Natural killer cell (primary cell): ENCODE results near the gene DACT3. TPM values are rescaled to one million over a fixed set of nuclear protein-coding genes. Genes with fewer than 3 reads are reported as not detected.

Experiments used
- ATAC-seq, 3 donors: fragments of 150-1000 bp in 2 of 3; fragments of 200-7000 bp in 1 of 3; cut with Tn5 transposase; 1 replicate in 1 of 3; 2 replicates in 2 of 3; pipeline ENCODE4 v1.10.0; 2021; ENCODE audit warnings: mild to moderate bottlenecking in 2 of 3, moderate library complexity in 2 of 3
- DNase-seq, 2 donors: peaks; one replicate each; pipeline versions ENCODE4 v3.0.0 to v3.0.0-alpha.2; 2013 to 2021; ENCODE audit warnings: mixed read lengths in 1 of 2
- H3K27ac ChIP-seq: one replicate; pipeline ENCODE4 v1.5.1; 2013; ENCODE audit warnings: mild to moderate bottlenecking, low read length
- H3K27me3 ChIP-seq: one replicate; pipeline ENCODE4 v1.6.1; 2013; ENCODE audit warnings: low read length; ENCODE audit not compliant: control insufficient read depth, insufficient read depth
- H3K36me3 ChIP-seq: one replicate; pipeline ENCODE4 v1.6.1; 2013; ENCODE audit warnings: low read length; ENCODE audit not compliant: control insufficient read depth, insufficient read depth
- H3K4me1 ChIP-seq: one replicate; pipeline ENCODE4 v1.6.1; 2013; ENCODE audit warnings: low read length; ENCODE audit not compliant: control insufficient read depth, insufficient read depth
- H3K4me3 ChIP-seq: one replicate; pipeline ENCODE4 v1.5.1; 2013; ENCODE audit warnings: low read length
- H3K9me3 ChIP-seq: one replicate; pipeline ENCODE4 v1.6.1; 2013; ENCODE audit warnings: low read length; ENCODE audit not compliant: control insufficient read depth, insufficient read depth
- H3K27ac Mint-ChIP-seq, 2 donors: one replicate each; pipeline ENCODE4 v1.8.0; 2022; ENCODE audit warnings: mild to moderate bottlenecking in 2 of 2, mixed read lengths in 2 of 2, moderate library complexity in 1 of 2
- H3K27me3 Mint-ChIP-seq, 2 donors: one replicate each; pipeline ENCODE4 v1.8.0; 2022; ENCODE audit warnings: low read depth in 2 of 2, mixed read lengths in 2 of 2
- H3K36me3 Mint-ChIP-seq: one replicate; pipeline ENCODE4 v1.8.0; 2022; ENCODE audit warnings: mixed read lengths
- H3K4me1 Mint-ChIP-seq, 2 donors: one replicate each; pipeline ENCODE4 v1.8.0; 2022; ENCODE audit warnings: mixed read lengths in 2 of 2
- H3K4me3 Mint-ChIP-seq: one replicate; pipeline ENCODE4 v1.8.0; 2022; ENCODE audit warnings: mild to moderate bottlenecking, moderate library complexity, mixed read lengths
- H3K9me3 Mint-ChIP-seq, 2 donors: one replicate each; pipeline ENCODE4 v1.8.0; 2022; ENCODE audit warnings: mixed read lengths in 2 of 2
- WGBS: methylation state at CpG from one replicate; pipeline ENCODE4 v1.1.7; 2013; ENCODE audit warnings: missing lambda C conversion rate; ENCODE audit not compliant: insufficient coverage; 5-methylcytosine and 5-hydroxymethylcytosine counted together
- intact Hi-C: fragments of 100-400 bp; cut with micrococcal nuclease; formaldehyde crosslinking; loops from one replicate; pipeline ENCODE4 v1.14.2; 2022
- total RNA-seq, 4 donors: library from RNA; stranded (reverse); fragments of 120-200 nt in 1 of 4; gene quantifications; one replicate each; pipeline versions ENCODE4 v1.2.3 to v1.2.4, GENCODE V29; 2013 to 2022
- TF ChIP-seq, protein P1 (sequence below): fragments of 200-600 bp; IDR thresholded peaks from one replicate; pipeline ENCODE4 v1.8.0; 2022; ENCODE audit warnings: antibody characterized with exemption

Gene DACT3
- total RNA-seq, 3 donors from 2014 or later (not counting 1 experiment from before 2014, with no cell fraction given): 0.14 to 0.20 TPM; not detected in 1

DNA sequence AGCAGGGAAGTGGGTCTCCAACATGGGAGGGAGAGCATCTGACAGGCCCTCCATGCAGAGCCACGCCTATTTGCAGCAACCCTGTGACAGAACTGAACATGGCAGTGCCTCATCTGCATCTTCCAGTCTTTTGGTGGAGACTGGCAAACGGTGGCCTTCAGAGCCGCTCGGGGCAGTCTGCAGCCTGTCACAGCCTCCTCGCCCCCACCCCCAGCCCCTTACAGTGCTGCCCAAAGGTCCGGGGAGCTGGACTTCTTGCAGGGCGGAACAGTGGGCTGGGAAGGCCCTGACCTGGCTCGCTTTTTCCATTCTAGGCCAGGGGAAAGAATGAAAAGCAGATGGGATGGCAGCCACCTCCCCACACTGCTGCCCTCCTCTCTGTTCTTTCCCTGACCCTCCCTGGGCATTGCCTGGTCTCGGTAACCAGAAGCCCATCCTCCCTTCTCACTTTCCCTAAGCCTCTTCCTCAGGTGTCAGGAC lies 57.2 kb downstream of the DACT3 start:
- TF ChIP-seq, protein P1, sequence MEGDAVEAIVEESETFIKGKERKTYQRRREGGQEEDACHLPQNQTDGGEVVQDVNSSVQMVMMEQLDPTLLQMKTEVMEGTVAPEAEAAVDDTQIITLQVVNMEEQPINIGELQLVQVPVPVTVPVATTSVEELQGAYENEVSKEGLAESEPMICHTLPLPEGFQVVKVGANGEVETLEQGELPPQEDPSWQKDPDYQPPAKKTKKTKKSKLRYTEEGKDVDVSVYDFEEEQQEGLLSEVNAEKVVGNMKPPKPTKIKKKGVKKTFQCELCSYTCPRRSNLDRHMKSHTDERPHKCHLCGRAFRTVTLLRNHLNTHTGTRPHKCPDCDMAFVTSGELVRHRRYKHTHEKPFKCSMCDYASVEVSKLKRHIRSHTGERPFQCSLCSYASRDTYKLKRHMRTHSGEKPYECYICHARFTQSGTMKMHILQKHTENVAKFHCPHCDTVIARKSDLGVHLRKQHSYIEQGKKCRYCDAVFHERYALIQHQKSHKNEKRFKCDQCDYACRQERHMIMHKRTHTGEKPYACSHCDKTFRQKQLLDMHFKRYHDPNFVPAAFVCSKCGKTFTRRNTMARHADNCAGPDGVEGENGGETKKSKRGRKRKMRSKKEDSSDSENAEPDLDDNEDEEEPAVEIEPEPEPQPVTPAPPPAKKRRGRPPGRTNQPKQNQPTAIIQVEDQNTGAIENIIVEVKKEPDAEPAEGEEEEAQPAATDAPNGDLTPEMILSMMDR: no peak
- Histone ChIP-seq H3K4me1 (peaks cover 38% of the 10 kb centered on the region), H3K27ac (no peak overlapping the region), H3K4me3 (no peak overlapping the region), H3K36me3 (peaks cover 37% of the 10 kb centered on the region), H3K9me3 (peaks cover 4% of the 10 kb centered on the region), H3K27me3 (no peaks in the 10 kb centered on the region)
- H3K9me3 Mint-ChIP-seq: no peaks in the 10 kb centered on the region
- peaks cover 29 to 45% of the 10 kb centered on the region in 2 donors for H3K4me1 Mint-ChIP-seq
- H3K4me3 Mint-ChIP-seq: peak overlapping the region; percentile 98
- no peak for ATAC-seq
- H3K36me3 Mint-ChIP-seq: peaks cover 16% of the 10 kb centered on the region
- intact Hi-C loops: loop anchor here (5.0 kb wide), 1 partner anchor 509 kb away; the partner anchor contains the start of gene ZC3H4
- H3K27ac Mint-ChIP-seq: peak overlapping the region; percentile 99 to 100
- WGBS: 89% methylated on average over 9 of the region's 9 CpGs
- H3K27me3 Mint-ChIP-seq: no peaks in the 10 kb centered on the region
- DNase-seq: no peak

DNA sequence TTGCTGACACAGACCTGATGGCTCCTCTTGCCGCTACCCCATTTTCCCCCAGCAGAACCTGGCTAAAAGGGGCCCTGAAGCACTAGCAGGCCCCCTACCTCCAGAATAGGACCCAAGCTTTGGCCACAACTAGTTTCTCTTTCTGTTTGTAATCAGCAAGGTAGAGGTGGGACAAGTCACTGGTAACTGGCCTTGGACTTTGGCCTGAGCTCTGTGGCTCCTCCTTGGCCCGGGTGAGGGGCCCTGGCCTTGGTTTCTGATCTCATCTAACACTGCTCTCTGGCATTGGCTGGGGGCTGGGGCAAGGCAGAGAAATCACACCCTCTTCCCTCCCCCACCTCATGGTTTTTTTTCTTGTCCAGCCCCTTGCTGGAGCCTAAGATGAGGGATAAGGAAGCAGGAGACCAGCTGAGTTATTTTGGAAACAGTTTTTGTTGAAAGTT lies 57.8 kb downstream of the DACT3 start:
- H3K4me1 Mint-ChIP-seq: peaks cover 29 to 45% of the 10 kb centered on the region in 2 donors
- H3K9me3 Mint-ChIP-seq: peaks cover 4% of the 10 kb centered on the region in 2 donors
- Histone ChIP-seq H3K27ac (peak overlapping the region; percentile 87), H3K4me1 (peaks cover 38% of the 10 kb centered on the region), H3K9me3 (peaks cover 4% of the 10 kb centered on the region), H3K4me3 (no peak overlapping the region), H3K36me3 (peaks cover 31% of the 10 kb centered on the region), H3K27me3 (no peaks in the 10 kb centered on the region)
- H3K36me3 Mint-ChIP-seq: peaks cover 20% of the 10 kb centered on the region
- peak overlapping the region; percentile 99 to 100 for H3K27ac Mint-ChIP-seq
- ATAC-seq (no peak), DNase-seq (no peak)
- intact Hi-C loops: loop anchor here (5.0 kb wide), 1 partner anchor 509 kb away; the partner anchor contains the start of gene ZC3H4
- WGBS: 33% methylated on average over 2 of the region's 2 CpGs
- H3K4me3 Mint-ChIP-seq: peak overlapping the region; percentile 98
- H3K27me3 Mint-ChIP-seq: no peaks in the 10 kb centered on the region
- TF ChIP-seq, protein P1: no peak

DNA sequence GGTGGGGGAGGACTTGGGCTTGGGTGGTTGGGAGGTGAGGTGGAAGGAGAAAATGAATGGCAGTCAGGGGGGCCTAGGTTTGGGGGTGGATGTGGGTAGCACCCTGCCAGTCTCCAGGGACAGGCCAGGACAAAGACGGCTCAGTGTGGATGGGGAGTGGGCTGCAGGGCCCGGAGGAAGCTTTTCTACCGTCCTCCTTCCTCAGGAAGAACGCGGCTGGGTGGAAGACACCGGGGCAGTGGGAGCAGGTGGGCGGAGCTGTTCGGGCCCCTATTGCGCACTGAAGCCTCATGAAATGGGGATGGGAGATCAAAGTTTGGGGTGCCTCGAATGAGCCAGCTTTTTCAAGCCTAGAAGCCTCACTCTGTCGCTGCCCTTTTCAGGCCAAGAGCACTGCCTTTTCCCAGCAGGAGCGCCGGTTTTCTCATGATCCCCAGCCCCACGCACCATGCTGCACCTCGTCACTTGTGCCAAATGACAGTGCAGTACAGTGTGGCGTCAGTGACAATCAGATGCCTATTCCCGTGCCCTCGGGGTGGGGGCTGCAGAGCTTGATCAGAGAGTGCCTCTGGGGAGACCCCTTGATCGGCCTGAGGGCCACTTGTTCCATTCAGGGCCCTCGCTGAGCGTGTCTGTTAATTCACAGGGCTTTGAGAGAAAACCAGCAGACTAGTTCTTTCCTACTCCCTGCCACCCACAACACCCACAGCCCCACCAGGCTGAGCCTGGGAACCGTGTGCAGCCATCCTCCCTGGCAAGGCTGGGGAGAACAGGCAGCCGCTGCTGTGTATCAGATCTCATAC lies 58.4 kb downstream of the DACT3 start:
- H3K4me3 Mint-ChIP-seq: peak overlapping the region; percentile 98
- H3K9me3 ChIP-seq: peaks cover 4% of the 10 kb centered on the region
- peak overlapping the region; percentile 100 for H3K4me3 ChIP-seq
- H3K27ac Mint-ChIP-seq: peak overlapping the region; percentile 99 to 100
- peaks cover 18% of the 10 kb centered on the region for H3K36me3 Mint-ChIP-seq
- DNase-seq: peak in 1 of 2 donors; percentile 54
- H3K36me3 ChIP-seq: peaks cover 25% of the 10 kb centered on the region
- WGBS: 16% methylated on average over 23 of the region's 23 CpGs
- no peaks in the 10 kb centered on the region for H3K27me3 ChIP-seq
- peaks cover 38% of the 10 kb centered on the region for H3K4me1 ChIP-seq
- peaks cover 25 to 45% of the 10 kb centered on the region in 2 donors for H3K4me1 Mint-ChIP-seq
- intact Hi-C loops: loop anchor here (5.0 kb wide), 1 partner anchor 510 kb away; the partner anchor contains the start of gene ZC3H4
- no peaks in the 10 kb centered on the region for H3K27me3 Mint-ChIP-seq
- peaks cover 4% of the 10 kb centered on the region in 2 donors for H3K9me3 Mint-ChIP-seq
- H3K27ac ChIP-seq: peak overlapping the region; percentile 87
- ATAC-seq: no peak
- TF ChIP-seq, protein P1: no peak
